GM23248 (cell line): Measurements from ENCODE around the gene DGKB. TPM values are rescaled to one million over a fixed set of nuclear protein-coding genes. Genes with fewer than 3 reads are reported as not detected.

ENCODE experiments used
- DNase-seq: peaks from one replicate; pipeline ENCODE4 v3.0.0-alpha.2; 2015
- H2AFZ ChIP-seq: fragments of 200-600 bp; sonication (generic); 2 replicates; pipeline ENCODE4 v1.6.1; 2016; ENCODE audit warnings: antibody characterized with exemption
- H3F3A ChIP-seq: fragments of 200-600 bp; sonication (generic); 2 replicates; pipeline ENCODE4 v1.6.1; 2016; ENCODE audit warnings: mild to moderate bottlenecking, antibody characterized with exemption, mixed run types; ENCODE audit not compliant: insufficient read depth
- H3K27ac ChIP-seq: fragments of 200-600 bp; sonication (generic); 2 replicates; pipeline ENCODE4 v1.5.1; 2016; ENCODE audit warnings: mild to moderate bottlenecking
- H3K27me3 ChIP-seq: fragments of 200-600 bp; sonication (generic); replicated peaks from 2 replicates; pipeline ENCODE4 v1.6.1; 2016; ENCODE audit warnings: mild to moderate bottlenecking; ENCODE audit not compliant: insufficient read depth
- H3K36me3 ChIP-seq: fragments of 200-600 bp; sonication (generic); 2 replicates; pipeline ENCODE4 v1.6.1; 2016; ENCODE audit warnings: low read depth, mild to moderate bottlenecking
- H3K4me1 ChIP-seq: fragments of 200-600 bp; sonication (generic); 2 replicates; pipeline ENCODE4 v1.6.1; 2016; ENCODE audit warnings: mild to moderate bottlenecking; ENCODE audit not compliant: insufficient read depth
- H3K4me2 ChIP-seq: fragments of 200-600 bp; sonication (generic); one replicate; pipeline ENCODE4 v1.6.1; 2016; ENCODE audit warnings: mild to moderate bottlenecking; ENCODE audit not compliant: unreplicated experiment
- H3K4me3 ChIP-seq: fragments of 200-600 bp; sonication (generic); 2 replicates; pipeline ENCODE4 v1.5.1; 2016; ENCODE audit warnings: mild to moderate bottlenecking
- H3K79me2 ChIP-seq: fragments of 200-600 bp; sonication (generic); 2 replicates; pipeline ENCODE4 v1.6.1; 2016; ENCODE audit warnings: mild to moderate bottlenecking; ENCODE audit not compliant: insufficient read depth
- H3K9ac ChIP-seq: fragments of 200-600 bp; sonication (generic); 2 replicates; pipeline ENCODE4 v1.6.1; 2016; ENCODE audit warnings: mild to moderate bottlenecking
- H3K9me2 ChIP-seq: fragments of 200-600 bp; sonication (generic); 2 replicates; pipeline ENCODE4 v1.6.1; 2016; ENCODE audit warnings: mixed run types, mild to moderate bottlenecking, moderate library complexity; ENCODE audit not compliant: insufficient read depth
- H3K9me3 ChIP-seq: fragments of 200-600 bp; sonication (generic); one replicate; pipeline ENCODE4 v1.6.1; 2017; ENCODE audit warnings: low read depth
- H4K20me1 ChIP-seq: fragments of 200-600 bp; sonication (generic); 2 replicates; pipeline ENCODE4 v1.6.0; 2016; ENCODE audit not compliant: insufficient read depth
- EZH2 ChIP-seq: fragments of 200-600 bp; sonication (generic); IDR thresholded peaks from 2 replicates; pipeline ENCODE4 v1.6.1; 2018; ENCODE audit warnings: antibody characterized with exemption, mild to moderate bottlenecking; ENCODE audit not compliant: insufficient read depth, poor library complexity, severe bottlenecking
- EZH2phosphoT487 ChIP-seq: fragments of 200-600 bp; sonication (generic); IDR thresholded peaks from 2 replicates; pipeline ENCODE4 v1.6.1; 2018; ENCODE audit warnings: antibody characterized with exemption, moderate library complexity, mild to moderate bottlenecking, low read depth; ENCODE audit not compliant: insufficient read depth
- WGBS, 2 experiments: methylation state at CpG; one replicate each; pipeline ENCODE4 v1.1.6; 2015 to 2017; ENCODE audit warnings: low lambda C conversion rate in 2 of 2, low coverage in 1 of 2; ENCODE audit errors: missing lambda C conversion rate in 2 of 2; 5-methylcytosine and 5-hydroxymethylcytosine counted together
- in situ Hi-C: fragments of 300-500 bp; cut with MboI; formaldehyde crosslinking; loops from 2 replicates; pipeline ENCODE4 v1.15.0; 2020
- polyA plus RNA-seq: library from polyadenylated mRNA; unstranded; fragments of >200 nt; fragmentation: Nextera tagmentation; extraction: Ambion mirVana; gene quantifications from 2 replicates; pipeline ENCODE4 v1.2.1, GENCODE V29; 2016
- total RNA-seq: library from RNA; depleted of rRNA; stranded (reverse); fragments of >200 nt; shearing (Covaris generic); gene quantifications from 2 replicates; pipeline ENCODE4 v1.2.3, GENCODE V29; 2014

Gene DGKB
- total and polyA plus RNA-seq, 2 experiments from 2014 or later, result 0.65 to 1.7 TPM

GRCh38 chr7:14714161-14714728 lies 188.3 kb downstream of the DGKB start:
- Histone ChIP-seq H3K27me3 (no peaks in the 10 kb centered on the region), H3F3A (no peaks in the 10 kb centered on the region), H3K79me2 (no peaks in the 10 kb centered on the region), H3K9me3 (no peaks in the 10 kb centered on the region), H3K9me2 (no peaks in the 10 kb centered on the region; the same call in 1 of the 2 replicates), H3K4me2 (no peak overlapping the region), H4K20me1 (no peaks in the 10 kb centered on the region), H3K27ac (no peak overlapping the region), H3K4me1 (no peaks in the 10 kb centered on the region), H2AFZ (no peak overlapping the region), H3K9ac (no peak overlapping the region), H3K4me3 (no peak overlapping the region), H3K36me3 (no peaks in the 10 kb centered on the region)
- no peak for DNase-seq
- in situ Hi-C loops, result loop anchor here (25.0 kb wide), 1 partner anchor 573 kb away; no protein-coding TSS in a partner anchor
- no peak for TF ChIP-seq EZH2phosphoT487
- TF ChIP-seq EZH2, result no peak
- WGBS, 2 experiments, result 89 to 93% methylated on average over 3 of the region's 3 CpGs

DNA sequence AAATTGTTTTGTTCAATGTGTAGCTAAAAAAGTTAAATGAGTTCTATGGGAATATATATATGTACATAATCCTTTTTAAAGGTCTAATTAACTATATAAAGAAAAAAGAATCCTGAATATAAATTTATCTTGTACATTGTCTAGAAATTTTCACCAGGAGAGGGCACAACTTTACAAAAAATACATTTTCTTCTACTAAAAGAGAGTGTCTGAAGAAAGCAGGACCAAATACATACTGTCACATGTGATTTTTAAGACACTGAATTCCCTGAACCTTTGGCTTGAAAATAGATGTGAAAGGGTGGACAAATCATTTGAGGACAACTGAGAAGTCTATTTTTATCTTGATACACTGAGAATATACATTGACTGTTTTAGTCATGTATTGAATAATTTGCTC lies 204.3 kb downstream of the DGKB start:
- DNase-seq, result peak; percentile 21
- H2AFZ ChIP-seq, result no peak overlapping the region
- H3K27me3 ChIP-seq, result no peaks in the 10 kb centered on the region
- no peaks in the 10 kb centered on the region for H3K79me2 ChIP-seq
- in situ Hi-C loops, result loop anchor here (25.0 kb wide), 1 partner anchor 961 kb away; no protein-coding TSS in a partner anchor
- H3K36me3 ChIP-seq, result no peaks in the 10 kb centered on the region
- no peak overlapping the region for H3K9ac ChIP-seq
- TF ChIP-seq EZH2phosphoT487 (no peak), EZH2 (no peak)
- no peak overlapping the region for H3K4me2 ChIP-seq
- no peak overlapping the region for H3K4me3 ChIP-seq
- no peaks in the 10 kb centered on the region for H3K9me3 ChIP-seq
- no peaks in the 10 kb centered on the region for H4K20me1 ChIP-seq
- no peaks in the 10 kb centered on the region for H3F3A ChIP-seq
- no peaks in the 10 kb centered on the region for H3K9me2 ChIP-seq
- H3K27ac ChIP-seq, result no peak overlapping the region
- no peaks in the 10 kb centered on the region for H3K4me1 ChIP-seq

DNA sequence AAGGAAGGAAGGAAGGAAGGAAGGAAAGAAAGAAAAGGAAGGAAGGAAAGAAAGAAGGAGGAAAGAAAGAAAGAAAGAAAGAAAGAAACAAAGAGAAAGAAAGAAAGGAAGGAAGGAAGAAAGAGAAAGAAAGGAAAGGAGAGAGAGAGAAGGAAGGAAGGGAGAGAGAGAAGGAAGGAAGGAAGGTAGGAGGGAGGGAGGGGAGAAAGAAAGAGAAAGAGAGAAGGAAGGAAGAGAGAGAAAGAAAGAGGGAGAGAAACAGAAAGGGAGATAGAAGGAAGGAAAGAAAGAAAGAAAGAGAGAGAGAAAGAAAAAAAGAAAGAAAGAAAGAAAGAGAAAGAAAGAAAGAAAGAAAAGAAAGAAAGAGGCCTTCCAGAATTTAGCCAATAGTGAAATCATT lies 204.9 kb downstream of the DGKB start:
- H3K79me2 ChIP-seq, result no peaks in the 10 kb centered on the region
- in situ Hi-C loops, result loop anchor here (25.0 kb wide), 1 partner anchor 960 kb away; no protein-coding TSS in a partner anchor

GRCh38 chr7:14691597-14692203 lies 210.9 kb downstream of the DGKB start:
- DNase-seq, result peak; percentile 24
- no peaks in the 10 kb centered on the region for H3F3A ChIP-seq
- in situ Hi-C loops, result loop anchor here (25.0 kb wide), 1 partner anchor 954 kb away; no protein-coding TSS in a partner anchor

More for the DNA sequence above, 204.9 kb downstream of the DGKB start:
- Histone ChIP-seq H3K4me3 (no peak overlapping the region), H3K4me2 (no peak overlapping the region), H2AFZ (no peak overlapping the region), H3F3A (no peaks in the 10 kb centered on the region), H3K36me3 (no peaks in the 10 kb centered on the region), H3K4me1 (no peaks in the 10 kb centered on the region), H3K27me3 (no peaks in the 10 kb centered on the region), H3K9ac (no peak overlapping the region), H3K9me2 (no peaks in the 10 kb centered on the region), H3K9me3 (no peaks in the 10 kb centered on the region), H3K27ac (no peak overlapping the region), H4K20me1 (no peaks in the 10 kb centered on the region)
- no peak for DNase-seq
- TF ChIP-seq EZH2 (no peak), EZH2phosphoT487 (no peak)

More at GRCh38 chr7:14691597-14692203, 210.9 kb downstream of the DGKB start:
- no peaks in the 10 kb centered on the region for H3K4me1 ChIP-seq
- 2% methylated on average over 3 of the region's 3 CpGs for WGBS, 2 experiments
- H3K79me2 ChIP-seq, result no peaks in the 10 kb centered on the region
- H3K9me2 ChIP-seq, result no peaks in the 10 kb centered on the region
- H3K4me2 ChIP-seq, result no peak overlapping the region
- no peaks in the 10 kb centered on the region for H3K36me3 ChIP-seq
- TF ChIP-seq EZH2phosphoT487 (no peak), EZH2 (no peak)
- H3K4me3 ChIP-seq, result no peak overlapping the region
- no peak overlapping the region for H3K9ac ChIP-seq
- H4K20me1 ChIP-seq, result no peaks in the 10 kb centered on the region
- no peaks in the 10 kb centered on the region for H3K27me3 ChIP-seq
- no peak overlapping the region for H2AFZ ChIP-seq
- H3K9me3 ChIP-seq, result no peaks in the 10 kb centered on the region
- H3K27ac ChIP-seq, result no peak overlapping the region
